PC-3 (cell line): ENCODE measurements around the gene WNK1.

Experiments used
- EZH2 ChIP-seq: fragments of 300-600 bp; sonication (generic); IDR thresholded peaks from one replicate; pipeline ENCODE4 v1.6.1; 2017; ENCODE audit warnings: antibody characterized with exemption, mild to moderate bottlenecking, low read length; ENCODE audit not compliant: unreplicated experiment
- EZH2phosphoT487 ChIP-seq: fragments of 300-600 bp; sonication (generic); IDR thresholded peaks from 2 replicates; pipeline ENCODE4 v1.6.1; 2018; ENCODE audit warnings: mild to moderate bottlenecking, antibody characterized with exemption, low read length, borderline replicate concordance
- TF ChIP-seq, protein P1 (sequence below): fragments of 300-600 bp; sonication (generic); conservative IDR thresholded peaks from 2 replicates; pipeline ENCODE4 v1.5.1; 2017; ENCODE audit warnings: antibody characterized with exemption, low read depth, mild to moderate bottlenecking, low read length

- TF ChIP-seq, protein P1, sequence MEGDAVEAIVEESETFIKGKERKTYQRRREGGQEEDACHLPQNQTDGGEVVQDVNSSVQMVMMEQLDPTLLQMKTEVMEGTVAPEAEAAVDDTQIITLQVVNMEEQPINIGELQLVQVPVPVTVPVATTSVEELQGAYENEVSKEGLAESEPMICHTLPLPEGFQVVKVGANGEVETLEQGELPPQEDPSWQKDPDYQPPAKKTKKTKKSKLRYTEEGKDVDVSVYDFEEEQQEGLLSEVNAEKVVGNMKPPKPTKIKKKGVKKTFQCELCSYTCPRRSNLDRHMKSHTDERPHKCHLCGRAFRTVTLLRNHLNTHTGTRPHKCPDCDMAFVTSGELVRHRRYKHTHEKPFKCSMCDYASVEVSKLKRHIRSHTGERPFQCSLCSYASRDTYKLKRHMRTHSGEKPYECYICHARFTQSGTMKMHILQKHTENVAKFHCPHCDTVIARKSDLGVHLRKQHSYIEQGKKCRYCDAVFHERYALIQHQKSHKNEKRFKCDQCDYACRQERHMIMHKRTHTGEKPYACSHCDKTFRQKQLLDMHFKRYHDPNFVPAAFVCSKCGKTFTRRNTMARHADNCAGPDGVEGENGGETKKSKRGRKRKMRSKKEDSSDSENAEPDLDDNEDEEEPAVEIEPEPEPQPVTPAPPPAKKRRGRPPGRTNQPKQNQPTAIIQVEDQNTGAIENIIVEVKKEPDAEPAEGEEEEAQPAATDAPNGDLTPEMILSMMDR, result no peak
- TF ChIP-seq EZH2phosphoT487, result no peak
- TF ChIP-seq EZH2, result no peak
Measured at GRCh38 chr12:774051-774614, 21.8 kb downstream of the WNK1 start.
